ENCODE data around the gene XRCC1. TPM values are rescaled to one million over a fixed set of nuclear protein-coding genes. Genes with fewer than 3 reads are reported as not detected.

Gene XRCC1
- total and polyA plus RNA-seq, 2 of the 8 experiments (the other 6 are each of a cell fraction or from before 2014, with no cell fraction given): 42.5 to 44.4 TPM

DNA sequence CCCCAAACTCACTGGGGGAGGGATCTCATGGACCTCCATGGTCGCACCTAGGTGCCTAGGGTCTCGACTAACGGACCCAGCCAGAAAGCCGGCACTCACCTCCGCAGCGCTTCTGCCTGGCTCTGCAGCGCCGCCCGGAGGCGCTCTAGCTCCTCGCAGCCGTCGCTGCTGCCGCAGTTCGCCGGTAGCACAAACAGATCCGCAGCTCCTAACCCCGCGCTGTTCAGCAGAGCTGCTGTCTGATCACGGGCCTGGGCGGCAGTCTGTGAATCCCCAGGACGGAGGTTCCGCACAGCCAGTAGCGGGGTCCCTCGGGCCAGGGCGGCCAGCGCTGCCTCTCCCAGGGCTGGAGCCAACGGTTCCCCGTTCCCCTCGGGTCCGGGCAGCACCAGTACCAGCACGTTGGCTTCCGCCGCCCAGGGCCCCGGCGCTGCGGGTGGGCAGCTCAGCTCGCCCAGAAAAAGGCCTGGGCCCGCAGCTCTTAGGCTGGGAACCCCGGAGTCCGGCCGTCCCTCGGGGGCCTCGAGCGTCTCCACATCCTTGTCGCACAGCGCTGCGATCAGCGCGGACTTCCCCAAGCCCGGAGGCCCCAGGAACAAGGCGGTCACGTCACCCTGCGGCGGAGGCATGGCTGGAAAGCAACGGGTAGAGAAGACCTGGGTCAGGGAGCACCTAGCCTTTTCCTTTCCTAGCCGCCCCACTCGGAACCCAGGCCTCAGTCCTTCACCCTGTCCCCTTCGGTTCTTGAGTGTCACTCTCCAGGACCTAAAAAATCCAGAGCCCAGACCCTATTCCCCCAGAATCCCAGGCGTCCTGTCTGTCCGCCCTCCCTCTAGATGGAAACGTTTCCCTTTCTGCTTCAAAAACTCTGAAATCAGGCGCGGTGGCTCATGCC lies 19.6 kb upstream of the XRCC1 start:
- Histone ChIP-seq H3K56ac (replicated peaks; ENCODE audit: insufficient read length, low read depth, low read length) (no peak overlapping the region), H3K23me2 (ENCODE audit: low read depth, low read length) (peaks cover 16% of the 10 kb centered on the region; the same call in 1 of the 2 replicates), H3K36me3 (ENCODE audit: control insufficient read depth in 2 of 4, insufficient read depth in 4 of 4, low read length in 3 of 4) (peaks cover 5 to 26% (median 11%) of the 10 kb centered on the region in 4 experiments; a peak in 6 of 8 replicates), H4K8ac (ENCODE audit: extremely low read depth, insufficient read depth, low read length) (peak overlapping the region; percentile 41; the same call in 1 of the 2 replicates), H3K4me3 (ENCODE audit: extremely low read depth in 1 of 4, insufficient read depth in 2 of 4, low read depth in 3 of 4, low read length in 4 of 4) (peak overlapping the region; percentile 78 to 90 (median 80)), H3K23ac (ENCODE audit: insufficient read length) (no peak overlapping the region), H2BK15ac (ENCODE audit: low read length) (no peak overlapping the region), H3K18ac (ENCODE audit: extremely low read depth, low read length) (peak overlapping the region; percentile 32; the same call in 1 of the 2 replicates), H2BK12ac (ENCODE audit: low read depth, low read length) (no peak overlapping the region), H3K9me3 (ENCODE audit: insufficient read depth in 2 of 2, low read depth in 1 of 2, low read length in 1 of 2) (no peaks in the 10 kb centered on the region), H3K79me1 (ENCODE audit: low read depth, low read length) (peaks cover 7% of the 10 kb centered on the region), H2BK5ac (ENCODE audit: low read depth, low read length) (no peak overlapping the region), H3K27ac (ENCODE audit: low read depth, low read length) (no peak overlapping the region; the same call in 1 of the 2 replicates), H3K27me3 (replicated peaks in 1 of 4; ENCODE audit: control insufficient read depth in 3 of 4, extremely low read depth in 1 of 4, insufficient read depth in 3 of 4, low read length in 3 of 4) (no peaks in the 10 kb centered on the region), H3K79me2 (ENCODE audit: control insufficient read depth in 1 of 2, insufficient read depth in 2 of 2, low read length in 2 of 2) (peaks cover 5 to 20% of the 10 kb centered on the region in 2 experiments), H3K4me1 (replicated peaks in 1 of 4; ENCODE audit: control insufficient read depth in 3 of 4, insufficient read depth in 4 of 4, low read length in 3 of 4) (peaks cover 2 to 6% (median 3%) of the 10 kb centered on the region in 4 experiments; a peak in 6 of 7 replicates), H3K14ac (ENCODE audit: insufficient read length) (no peak overlapping the region), H4K91ac (replicated peaks; ENCODE audit: insufficient read length, low read length) (no peak overlapping the region), H2BK120ac (replicated peaks; ENCODE audit: low read depth, low read length) (no peak overlapping the region), H4K20me1 (replicated peaks in 1 of 2; ENCODE audit: control insufficient read depth in 1 of 2, insufficient read depth in 2 of 2, low read length in 2 of 2) (peaks cover 3 to 5% of the 10 kb centered on the region in 2 experiments), H2BK20ac (ENCODE audit: low read length) (no peak overlapping the region), H3K4ac (replicated peaks; ENCODE audit: insufficient read length, low read depth, low read length) (no peak overlapping the region), H2AK5ac (ENCODE audit: low read depth, low read length) (no peak overlapping the region), H3K4me2 (ENCODE audit: insufficient read depth in 1 of 2, low read depth in 2 of 2, low read length in 2 of 2) (peak overlapping the region; percentile 89 to 98), H3K9ac (replicated peaks in 1 of 4; ENCODE audit: extremely low read depth in 1 of 4, low read depth in 3 of 4, low read length in 3 of 4) (peak overlapping the region; percentile 60 to 81 (median 72)), H2AFZ (ENCODE audit: low read length) (no peak overlapping the region), H4K5ac (ENCODE audit: insufficient read length, low read depth, low read length) (no peak overlapping the region)
- CTCF ChIA-PET (ENCODE audit: partially characterized antibody): interaction anchor here (0.6 to 6.5 kb wide), 40 partner anchors 11 to 1572 kb away, joined by 3 to 92 read pairs (median 4); partner anchors contain the start of genes ETHE1, PINLYP, XRCC1 and ZNF428
- WGBS, 2 experiments (ENCODE audit: extremely low coverage in 1 of 2, insufficient coverage in 1 of 2, insufficient read length in 1 of 2, insufficient replicate concordance in 2 of 2, low coverage in 1 of 2, low lambda C conversion rate in 2 of 2, missing lambda C conversion rate in 1 of 2): 8% methylated on average over 55 of the region's 64 CpGs; no CpG with 5 or more reads in 1 of the 2 experiments
- FAIRE-seq (no peak), DNase-seq (ENCODE audit: low read depth in 1 of 2, low spot score in 2 of 2) (peak in 1 of 2 experiments; percentile 83)
- POLR2A ChIA-PET (ENCODE audit: partially characterized antibody): interaction anchor here (0.6 to 3.9 kb wide), 14 partner anchors 10 to 75 kb away, joined by 3 to 36 read pairs (median 5); partner anchors contain the start of genes PINLYP, XRCC1 and ZNF575
- TF ChIP-seq MAFK (IDR thresholded peaks at IDR 0.05; ENCODE audit: low read depth, low read length) (no peak), CBX5 (IDR thresholded peaks at IDR 0.05; ENCODE audit: low read depth, low read length) (no peak), SRF (IDR thresholded peaks at IDR 0.05; ENCODE audit: low read depth, low read length) (no peak), KDM4A (IDR thresholded peaks at IDR 0.05; ENCODE audit: low read depth, low read length, severe bottlenecking) (peak; percentile 22), NANOG (IDR thresholded peaks at IDR 0.05; ENCODE audit: insufficient read depth, low read depth, low read length, poor library complexity, severe bottlenecking) (peak; percentile 6), POU5F1 (IDR thresholded peaks at IDR 0.05; ENCODE audit: low read depth, low read length) (no peak), EP300 (IDR thresholded peaks at IDR 0.05; ENCODE audit: borderline replicate concordance in 1 of 2, low read depth in 2 of 2, low read length in 2 of 2) (0 out of 3 replicates have a peak, but pooled peaks of 1 of the 2 experiments have one; percentile 3), RNF2 (IDR thresholded peaks at IDR 0.05; ENCODE audit: borderline replicate concordance, low read depth, low read length, missing control alignments, poor library complexity, severe bottlenecking) (no peak)
